Osteoblast (primary cell): ENCODE results near the gene ATXN1L. TPM values are rescaled to one million over a fixed set of nuclear protein-coding genes. Genes with fewer than 3 reads are reported as not detected.
"Not testable (repeated sequence)": the region's sequence is repeated elsewhere in the genome, so short reads cannot be mapped to it uniquely, and the experiment has no call there.

Source experiments
- DNase-seq: peaks from one replicate; pipeline ENCODE4 v3.0.0; 2011; ENCODE audit warnings: low spot score, mixed read lengths; ENCODE audit not compliant: insufficient read length; ENCODE audit errors: missing footprints
- H2AFZ ChIP-seq: 2 replicates; pipeline ENCODE4 v1.6.0; 2011; ENCODE audit warnings: mild to moderate bottlenecking, low read length
- H3K27ac ChIP-seq: 2 replicates; pipeline ENCODE4 v1.5.1; 2011; ENCODE audit warnings: mild to moderate bottlenecking, low read depth, low read length, moderate library complexity
- H3K27me3 ChIP-seq: 2 replicates; pipeline ENCODE4 v1.6.0; 2012; ENCODE audit warnings: mild to moderate bottlenecking, control low read depth, inconsistent platforms, low read length, moderate library complexity; ENCODE audit not compliant: insufficient read depth
- H3K36me3 ChIP-seq: 2 replicates; pipeline ENCODE4 v1.5.1; 2011; ENCODE audit warnings: mild to moderate bottlenecking, low read length, control low read depth, moderate library complexity; ENCODE audit not compliant: insufficient read depth
- H3K4me1 ChIP-seq: 2 replicates; pipeline ENCODE4 v1.5.1; 2011; ENCODE audit warnings: mild to moderate bottlenecking, low read length, control low read depth, moderate library complexity; ENCODE audit not compliant: insufficient read depth
- H3K4me2 ChIP-seq: 2 replicates; pipeline ENCODE4 v1.6.0; 2011; ENCODE audit warnings: mild to moderate bottlenecking, low read length; ENCODE audit not compliant: insufficient read depth
- H3K4me3 ChIP-seq: fragments of 200-600 bp; sonication (generic); 3 replicates; pipeline ENCODE4 v1.5.1; 2012; ENCODE audit warnings: mild to moderate bottlenecking, low read length, inconsistent platforms; ENCODE audit not compliant: insufficient read depth
- H3K79me2 ChIP-seq: 2 replicates; pipeline ENCODE4 v1.6.0; 2012; ENCODE audit warnings: mild to moderate bottlenecking, low read length, control low read depth, inconsistent platforms; ENCODE audit not compliant: insufficient read depth
- H3K9me3 ChIP-seq: 2 replicates; pipeline ENCODE4 v1.5.1; 2011; ENCODE audit warnings: low read depth, low read length, control low read depth
- H4K20me1 ChIP-seq: 2 replicates; pipeline ENCODE4 v1.6.0; 2012; ENCODE audit warnings: mild to moderate bottlenecking, low read length, control low read depth; ENCODE audit not compliant: insufficient read depth
- total RNA-seq: library from RNA; depleted of rRNA; stranded (reverse); fragments of >200 nt; gene quantifications from 2 replicates; pipeline ENCODE4 v1.2.3, GENCODE V29; 2012
- TF ChIP-seq, protein P1 (sequence below): IDR thresholded peaks from 2 replicates; pipeline ENCODE4 v1.5.1; 2011; ENCODE audit warnings: mild to moderate bottlenecking, low read depth, low read length, moderate library complexity; ENCODE audit errors: extremely low read depth

The ATXN1L gene
- total RNA-seq, 1 donor, result 15.9 TPM

DNA sequence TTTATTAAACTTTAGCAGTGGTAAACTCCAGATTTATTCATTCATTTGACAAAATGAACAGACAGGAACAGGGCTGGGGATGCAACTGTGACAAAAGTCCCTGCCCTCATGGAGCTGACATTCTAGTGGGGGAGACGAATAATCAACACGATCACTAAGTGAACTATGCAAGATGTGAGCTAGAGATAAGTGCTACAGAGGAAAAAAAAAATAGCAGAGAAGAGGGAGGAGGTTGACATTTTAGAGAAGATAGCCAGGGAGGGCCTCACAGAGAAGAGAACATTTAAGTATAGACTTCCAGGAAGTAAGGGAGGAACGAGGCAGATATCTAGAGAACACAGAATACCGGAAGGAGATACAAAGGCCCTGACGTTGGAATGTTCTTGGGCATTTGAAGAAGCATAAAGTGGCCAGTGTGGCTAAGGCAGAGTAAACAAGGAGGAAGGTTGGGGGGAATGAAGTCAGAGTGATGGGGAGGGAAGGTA is 19.2 kb upstream of the ATXN1L start:
- no peaks in the 10 kb centered on the region for H3K4me1 ChIP-seq
- H3K79me2 ChIP-seq, result no peaks in the 10 kb centered on the region
- H3K4me3 ChIP-seq, result no peak overlapping the region
- no peaks in the 10 kb centered on the region for H3K36me3 ChIP-seq
- no peaks in the 10 kb centered on the region for H3K9me3 ChIP-seq
- H4K20me1 ChIP-seq, result no peaks in the 10 kb centered on the region
- H2AFZ ChIP-seq, result no peak overlapping the region
- DNase-seq, result no peak
- no peak overlapping the region for H3K4me2 ChIP-seq
- H3K27ac ChIP-seq, result no peak overlapping the region
- H3K27me3 ChIP-seq, result no peaks in the 10 kb centered on the region
- TF ChIP-seq, protein P1, sequence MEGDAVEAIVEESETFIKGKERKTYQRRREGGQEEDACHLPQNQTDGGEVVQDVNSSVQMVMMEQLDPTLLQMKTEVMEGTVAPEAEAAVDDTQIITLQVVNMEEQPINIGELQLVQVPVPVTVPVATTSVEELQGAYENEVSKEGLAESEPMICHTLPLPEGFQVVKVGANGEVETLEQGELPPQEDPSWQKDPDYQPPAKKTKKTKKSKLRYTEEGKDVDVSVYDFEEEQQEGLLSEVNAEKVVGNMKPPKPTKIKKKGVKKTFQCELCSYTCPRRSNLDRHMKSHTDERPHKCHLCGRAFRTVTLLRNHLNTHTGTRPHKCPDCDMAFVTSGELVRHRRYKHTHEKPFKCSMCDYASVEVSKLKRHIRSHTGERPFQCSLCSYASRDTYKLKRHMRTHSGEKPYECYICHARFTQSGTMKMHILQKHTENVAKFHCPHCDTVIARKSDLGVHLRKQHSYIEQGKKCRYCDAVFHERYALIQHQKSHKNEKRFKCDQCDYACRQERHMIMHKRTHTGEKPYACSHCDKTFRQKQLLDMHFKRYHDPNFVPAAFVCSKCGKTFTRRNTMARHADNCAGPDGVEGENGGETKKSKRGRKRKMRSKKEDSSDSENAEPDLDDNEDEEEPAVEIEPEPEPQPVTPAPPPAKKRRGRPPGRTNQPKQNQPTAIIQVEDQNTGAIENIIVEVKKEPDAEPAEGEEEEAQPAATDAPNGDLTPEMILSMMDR, result no peak

DNA sequence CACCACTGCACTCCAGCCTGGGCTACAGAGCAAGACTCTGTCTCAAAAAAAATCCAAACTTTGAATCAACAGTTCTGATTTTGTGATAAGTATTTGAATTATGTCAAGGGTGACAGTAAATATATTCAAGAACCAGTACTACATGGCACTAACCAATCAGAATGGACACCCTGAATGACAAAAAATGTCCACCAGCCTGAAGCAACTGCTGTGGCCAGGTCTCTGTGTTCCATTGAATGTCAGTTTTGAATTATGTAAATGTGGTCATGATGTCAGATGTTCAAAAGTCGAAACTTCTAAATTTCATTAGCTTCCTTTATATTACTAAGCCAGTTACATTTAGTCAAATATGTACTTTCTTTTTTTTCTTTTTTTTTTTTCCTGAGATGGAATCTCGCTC is 15.4 kb upstream of the ATXN1L start:
- no peak overlapping the region for H2AFZ ChIP-seq
- H3K9me3 ChIP-seq, result no peaks in the 10 kb centered on the region
- DNase-seq, result no peak
- no peak overlapping the region for H3K4me2 ChIP-seq
- H3K4me3 ChIP-seq, result no peak overlapping the region
- H3K36me3 ChIP-seq, result no peaks in the 10 kb centered on the region
- H3K4me1 ChIP-seq, result no peaks in the 10 kb centered on the region
- no peaks in the 10 kb centered on the region for H4K20me1 ChIP-seq
- H3K79me2 ChIP-seq, result no peaks in the 10 kb centered on the region
- H3K27me3 ChIP-seq, result no peaks in the 10 kb centered on the region
- no peak overlapping the region for H3K27ac ChIP-seq
- TF ChIP-seq, protein P1, result no peak

DNA sequence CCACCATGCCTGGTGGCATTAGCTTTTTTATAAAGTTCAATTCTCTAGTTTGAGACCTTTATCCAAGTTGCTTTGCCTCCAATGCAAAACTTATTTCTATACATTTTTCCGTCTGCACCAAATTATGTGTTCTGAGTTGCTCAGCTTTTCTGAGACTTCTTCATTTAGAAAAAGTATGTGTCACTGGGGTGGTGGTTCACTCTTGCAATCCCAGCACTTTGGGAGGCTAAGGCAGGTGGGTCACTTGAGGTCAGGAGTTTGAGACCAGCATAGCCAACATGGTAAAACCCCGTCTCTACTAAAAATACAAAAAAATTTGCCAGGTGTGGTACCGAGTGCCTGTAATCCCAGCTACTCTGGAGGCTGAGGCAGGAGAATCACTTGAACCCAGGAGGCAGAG is 14.1 kb upstream of the ATXN1L start:
- H3K36me3 ChIP-seq, H3K27ac ChIP-seq, H3K4me2 ChIP-seq, H3K9me3 ChIP-seq, H3K79me2 ChIP-seq, H3K27me3 ChIP-seq, H3K4me1 ChIP-seq, H2AFZ ChIP-seq, DNase-seq, H4K20me1 ChIP-seq, H3K4me3 ChIP-seq: not testable (repeated sequence)

DNA sequence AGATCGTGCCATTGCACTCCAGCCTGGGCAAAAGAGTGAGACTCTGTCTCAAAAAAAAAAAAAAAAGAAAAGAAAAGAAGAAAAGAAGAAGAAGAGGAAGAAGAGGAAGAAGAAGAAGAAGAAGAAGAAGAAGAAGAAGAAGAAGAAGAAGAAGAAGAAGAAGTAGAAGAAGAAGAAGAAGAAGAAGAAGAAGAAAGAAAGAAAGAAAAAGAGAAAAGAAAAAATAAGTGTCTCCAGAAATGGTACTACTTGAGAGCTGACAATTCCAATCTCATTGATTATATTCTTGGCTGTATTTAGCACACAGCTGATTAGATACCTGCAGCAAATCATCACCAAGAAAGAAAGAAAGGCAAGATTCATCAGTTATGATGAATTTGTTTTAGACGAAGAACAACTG is 13.7 kb upstream of the ATXN1L start:
- H3K27me3 ChIP-seq, H2AFZ ChIP-seq, H4K20me1 ChIP-seq, H3K4me1 ChIP-seq, H3K27ac ChIP-seq, H3K36me3 ChIP-seq, H3K4me3 ChIP-seq, H3K79me2 ChIP-seq, H3K4me2 ChIP-seq, DNase-seq, H3K9me3 ChIP-seq: not testable (repeated sequence)

DNA sequence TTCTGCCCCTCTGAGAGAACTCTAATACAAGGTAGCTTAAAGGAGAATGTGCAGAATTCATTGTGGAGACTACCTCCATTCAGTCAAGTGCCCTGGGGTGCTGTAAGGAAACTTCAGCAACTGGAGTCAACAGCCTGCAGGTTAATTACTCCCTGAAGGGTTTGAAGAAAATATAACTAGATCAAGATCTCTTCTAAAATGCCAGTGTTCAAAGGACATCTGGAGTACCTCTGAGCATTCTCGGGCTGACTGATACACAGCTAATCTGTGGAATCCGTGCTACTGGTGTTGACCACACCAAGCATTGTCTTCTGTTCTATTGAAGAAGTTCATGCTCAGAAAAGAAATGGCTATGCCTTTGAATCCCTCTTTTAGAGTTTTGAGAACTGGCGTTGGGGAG is 11.5 kb upstream of the ATXN1L start:
- Histone ChIP-seq H3K36me3 (no peaks in the 10 kb centered on the region), H3K79me2 (no peaks in the 10 kb centered on the region), H3K4me2 (no peak overlapping the region), H3K27me3 (no peaks in the 10 kb centered on the region), H3K4me1 (no peaks in the 10 kb centered on the region), H3K4me3 (no peak overlapping the region), H4K20me1 (no peaks in the 10 kb centered on the region), H2AFZ (no peak overlapping the region), H3K27ac (no peak overlapping the region), H3K9me3 (no peaks in the 10 kb centered on the region)
- no peak for DNase-seq
- TF ChIP-seq, protein P1, result no peak
